Ascending aorta (tissue), 2 donors: Measurements from ENCODE around the gene PKD1L1. TPM values are rescaled to one million over a fixed set of nuclear protein-coding genes. Genes with fewer than 3 reads are reported as not detected.
A peak's percentile ranks its signal among the peaks of the same experiment; 100 is the strongest.

Source experiments
- DNase-seq, 2 donors: peaks; one replicate each; pipeline ENCODE4 v3.0.0-alpha.2; 2019; ENCODE audit warnings: low spot score in 2 of 2
- H3K27ac ChIP-seq, 2 donors: fragments of 200-600 bp; sonication (generic); one replicate each; pipeline ENCODE4 v1.5.1; 2016 to 2017; ENCODE audit warnings: mild to moderate bottlenecking in 1 of 2
- H3K27me3 ChIP-seq: fragments of 200-600 bp; sonication (generic); one replicate; pipeline ENCODE4 v1.5.1; 2017
- H3K36me3 ChIP-seq, 2 donors: fragments of 200-600 bp; sonication (generic); one replicate each; pipeline ENCODE4 v1.5.1; 2016
- H3K4me1 ChIP-seq, 2 donors: fragments of 200-600 bp; sonication (generic); one replicate each; pipeline ENCODE4 v1.5.1; 2016 to 2017; ENCODE audit warnings: mild to moderate bottlenecking in 1 of 2
- H3K4me3 ChIP-seq, 2 donors: fragments of 200-600 bp; sonication (generic); one replicate each; pipeline ENCODE4 v1.5.1; 2016 to 2017; ENCODE audit warnings: mild to moderate bottlenecking in 1 of 2
- H3K9me3 ChIP-seq, 2 donors: fragments of 200-600 bp; sonication (generic); one replicate each; pipeline ENCODE4 v1.5.1; 2016
- CTCF ChIP-seq, 3 experiments: fragments of 200-600 bp in 2 of 3; fragments of 450-650 bp in 1 of 3; sonication (generic) in 2 of 3; IDR thresholded peaks; one replicate each; pipeline ENCODE4 v1.5.1; 2016 to 2019; ENCODE audit warnings: antibody characterized with exemption in 3 of 3, mild to moderate bottlenecking in 1 of 3, moderate library complexity in 1 of 3
- intact Hi-C: fragments of 100-400 bp; cut with DNase I; formaldehyde crosslinking; loops from one replicate; pipeline ENCODE4 v1.15.1; 2023
- total RNA-seq: library from RNA; depleted of rRNA; stranded (reverse); fragments of >200 nt; gene quantifications from one replicate; pipeline ENCODE4 v1.1.0, GENCODE V29; 2016

The PKD1L1 gene
- total RNA-seq, 1 donor from 2014 or later: 1.1 TPM

- Histone ChIP-seq H3K27ac (no peak overlapping the region), H3K4me3 (no peak overlapping the region), H3K9me3 (no peaks in the 10 kb centered on the region), H3K36me3 (no peaks in the 10 kb centered on the region), H3K27me3 (no peaks in the 10 kb centered on the region), H3K4me1 (peaks cover 0 to 9% of the 10 kb centered on the region in 2 donors)
- no peak for TF ChIP-seq CTCF (IDR thresholded peaks at IDR 0.05)
- DNase-seq: no peak
- intact Hi-C loops: no loop called here
These were observed 12.9 kb downstream of the PKD1L1 start for GRCh38 chr7:47935336-47935735.

- peaks cover 0 to 6% of the 10 kb centered on the region in 2 donors for H3K4me1 ChIP-seq
- H3K9me3 ChIP-seq: no peaks in the 10 kb centered on the region
- no peaks in the 10 kb centered on the region for H3K36me3 ChIP-seq
- H3K27me3 ChIP-seq: no peaks in the 10 kb centered on the region
- no peak overlapping the region for H3K27ac ChIP-seq
- no peak for DNase-seq
- no peak overlapping the region for H3K4me3 ChIP-seq
- no peak for TF ChIP-seq CTCF (IDR thresholded peaks at IDR 0.05)
- intact Hi-C loops: no loop called here
These were observed 13.4 kb downstream of the PKD1L1 start for GRCh38 chr7:47934831-47935230.

- H3K27me3 ChIP-seq: no peaks in the 10 kb centered on the region
- H3K4me1 ChIP-seq: peaks cover 0 to 6% of the 10 kb centered on the region in 2 donors
These were observed 15.1 kb downstream of the PKD1L1 start for GRCh38 chr7:47933215-47933614.

GRCh38 chr7:47932466-47933037 lies 15.7 kb downstream of the PKD1L1 start:
- no peaks in the 10 kb centered on the region for H3K27me3 ChIP-seq
- no peak for TF ChIP-seq CTCF (IDR thresholded peaks at IDR 0.05)

More at GRCh38 chr7:47933215-47933614, 15.1 kb downstream of the PKD1L1 start:
- TF ChIP-seq CTCF (IDR thresholded peaks at IDR 0.05): no peak
- DNase-seq: no peak
- Histone ChIP-seq H3K9me3 (no peaks in the 10 kb centered on the region), H3K36me3 (no peaks in the 10 kb centered on the region), H3K27ac (no peak overlapping the region), H3K4me3 (no peak overlapping the region)
- intact Hi-C loops: no loop called here

GRCh38 chr7:47932016-47932415 lies 16.2 kb downstream of the PKD1L1 start:
- Histone ChIP-seq H3K4me1 (peaks cover 0 to 6% of the 10 kb centered on the region in 2 donors), H3K4me3 (no peak overlapping the region), H3K27me3 (no peaks in the 10 kb centered on the region), H3K27ac (peak overlapping the region in 1 of 2 donors; percentile 25), H3K36me3 (no peaks in the 10 kb centered on the region), H3K9me3 (no peaks in the 10 kb centered on the region)
- TF ChIP-seq CTCF (IDR thresholded peaks at IDR 0.05): no peak
- DNase-seq: no peak
- intact Hi-C loops: no loop called here

More at GRCh38 chr7:47932466-47933037, 15.7 kb downstream of the PKD1L1 start:
- Histone ChIP-seq H3K4me1 (peaks cover 0 to 6% of the 10 kb centered on the region in 2 donors), H3K27ac (peak overlapping the region in 1 of 2 donors; percentile 25), H3K36me3 (no peaks in the 10 kb centered on the region), H3K9me3 (no peaks in the 10 kb centered on the region), H3K4me3 (no peak overlapping the region)
- intact Hi-C loops: no loop called here
- no peak for DNase-seq
